NB4 (cell line): ENCODE results near the gene ATP11C.

ENCODE experiments used
- DNase-seq: peaks from one replicate; pipeline ENCODE4 v3.0.0; 2010; ENCODE audit warnings: low read depth
- H3K4me3 ChIP-seq: one replicate; pipeline ENCODE4 v1.5.1; 2011; ENCODE audit warnings: mild to moderate bottlenecking, low read depth, low read length, moderate library complexity
- MAX ChIP-seq: IDR thresholded peaks from 2 replicates; pipeline ENCODE4 v1.6.1; 2011; ENCODE audit warnings: low read depth, low read length
- MYC ChIP-seq: IDR thresholded peaks from 2 replicates; pipeline ENCODE4 v1.6.1; 2011; ENCODE audit warnings: low read depth, low read length
- POLR2A ChIP-seq: IDR thresholded peaks from 2 replicates; pipeline ENCODE4 v1.6.1; 2011; ENCODE audit warnings: mild to moderate bottlenecking; ENCODE audit not compliant: insufficient read length; ENCODE audit errors: extremely low read depth
- TF ChIP-seq, protein P1 (sequence below): IDR thresholded peaks from one replicate; pipeline ENCODE4 v1.5.1; 2012; ENCODE audit warnings: low read depth, low read length

The ATP11C gene

DNA sequence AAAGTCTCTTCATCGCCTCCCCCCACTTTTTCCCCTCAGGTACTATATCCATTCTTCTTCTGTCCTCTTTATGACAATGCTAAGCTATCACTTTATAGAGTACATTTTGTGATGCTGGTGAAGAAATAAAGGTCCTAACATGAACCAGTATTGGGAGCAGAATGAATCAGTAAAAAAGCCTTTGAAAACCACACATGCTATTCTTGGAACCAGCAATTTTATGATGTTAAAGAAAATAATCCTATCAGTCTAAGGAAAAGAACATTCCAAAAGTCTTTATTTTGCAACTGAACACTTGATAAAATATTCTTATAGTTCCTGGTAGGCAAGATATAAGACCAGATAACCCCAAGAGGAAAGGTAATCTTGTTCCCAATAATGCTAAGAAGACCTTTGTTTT lies 117.1 kb downstream of the ATP11C start:
- H3K4me3 ChIP-seq: no peak overlapping the region
- no peak for DNase-seq
- TF ChIP-seq MAX (no peak), POLR2A (no peak), MYC (no peak)
- TF ChIP-seq, protein P1, sequence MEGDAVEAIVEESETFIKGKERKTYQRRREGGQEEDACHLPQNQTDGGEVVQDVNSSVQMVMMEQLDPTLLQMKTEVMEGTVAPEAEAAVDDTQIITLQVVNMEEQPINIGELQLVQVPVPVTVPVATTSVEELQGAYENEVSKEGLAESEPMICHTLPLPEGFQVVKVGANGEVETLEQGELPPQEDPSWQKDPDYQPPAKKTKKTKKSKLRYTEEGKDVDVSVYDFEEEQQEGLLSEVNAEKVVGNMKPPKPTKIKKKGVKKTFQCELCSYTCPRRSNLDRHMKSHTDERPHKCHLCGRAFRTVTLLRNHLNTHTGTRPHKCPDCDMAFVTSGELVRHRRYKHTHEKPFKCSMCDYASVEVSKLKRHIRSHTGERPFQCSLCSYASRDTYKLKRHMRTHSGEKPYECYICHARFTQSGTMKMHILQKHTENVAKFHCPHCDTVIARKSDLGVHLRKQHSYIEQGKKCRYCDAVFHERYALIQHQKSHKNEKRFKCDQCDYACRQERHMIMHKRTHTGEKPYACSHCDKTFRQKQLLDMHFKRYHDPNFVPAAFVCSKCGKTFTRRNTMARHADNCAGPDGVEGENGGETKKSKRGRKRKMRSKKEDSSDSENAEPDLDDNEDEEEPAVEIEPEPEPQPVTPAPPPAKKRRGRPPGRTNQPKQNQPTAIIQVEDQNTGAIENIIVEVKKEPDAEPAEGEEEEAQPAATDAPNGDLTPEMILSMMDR: no peak

DNA sequence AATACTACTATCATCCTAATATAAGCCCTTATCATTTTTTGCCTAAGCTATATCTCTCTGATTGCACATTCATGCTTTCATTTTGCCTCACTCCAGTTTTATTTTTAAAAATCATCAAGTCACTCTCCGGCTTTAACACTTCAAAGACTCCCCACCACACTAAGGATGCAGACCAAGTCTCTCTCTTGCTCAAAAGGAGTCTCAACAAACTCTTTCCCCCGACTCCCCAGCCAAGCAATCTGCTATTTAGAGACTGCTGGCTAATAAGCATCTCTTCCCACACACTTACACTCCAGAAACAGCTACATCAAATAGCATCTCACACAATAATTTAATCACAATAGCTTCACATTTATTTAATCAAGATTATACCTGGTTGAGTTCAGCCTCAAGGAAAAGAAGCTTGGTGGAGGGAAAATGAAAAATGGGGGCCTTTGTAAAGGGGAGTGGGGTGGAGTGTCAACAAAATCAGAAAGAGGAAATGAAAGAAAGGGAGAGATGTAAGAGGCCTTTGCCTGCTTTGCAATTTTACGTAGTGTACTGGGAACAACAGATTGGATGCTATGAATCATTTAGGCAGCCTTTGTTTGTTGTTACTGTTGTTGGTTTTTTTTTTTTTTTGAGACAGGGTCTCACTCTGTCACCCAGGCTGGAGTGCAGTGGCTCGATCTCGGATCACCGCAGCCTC lies 120.8 kb downstream of the ATP11C start:
- TF ChIP-seq, protein P1: no peak
- TF ChIP-seq MAX: no peak
- no peak for TF ChIP-seq POLR2A
- TF ChIP-seq MYC: no peak
- DNase-seq: no peak
- no peak overlapping the region for H3K4me3 ChIP-seq

DNA sequence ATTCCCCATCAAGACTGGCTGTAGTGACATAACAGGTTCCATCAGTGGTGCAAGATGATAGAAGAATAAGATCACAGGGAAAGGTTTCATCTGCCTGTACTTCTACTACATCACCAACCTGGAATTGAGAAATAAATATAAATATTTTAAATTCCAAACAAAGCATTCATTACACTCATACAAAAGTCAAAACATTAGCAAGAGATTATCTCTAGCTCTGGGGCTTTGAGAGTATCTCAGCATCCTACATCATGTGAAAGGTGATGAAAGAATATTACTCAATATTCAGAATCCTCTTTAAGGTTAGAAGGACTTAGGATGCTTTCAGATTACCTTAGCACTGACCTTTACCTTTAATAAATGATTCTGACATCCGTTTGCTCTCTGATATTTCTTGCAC lies 128.4 kb downstream of the ATP11C start:
- TF ChIP-seq MAX (no peak), MYC (no peak), POLR2A (no peak)
- TF ChIP-seq, protein P1: no peak

GRCh38 chrX:139803224-139803623 lies 129.6 kb downstream of the ATP11C start:
- TF ChIP-seq MAX: no peak
- TF ChIP-seq, protein P1: no peak
- TF ChIP-seq POLR2A: no peak
- no peak for TF ChIP-seq MYC
- no peak for DNase-seq
- no peak overlapping the region for H3K4me3 ChIP-seq

More for the DNA sequence above, 128.4 kb downstream of the ATP11C start:
- no peak for DNase-seq
- H3K4me3 ChIP-seq: no peak overlapping the region

- no peak for DNase-seq
- no peak for TF ChIP-seq POLR2A
- TF ChIP-seq, protein P1: no peak
- TF ChIP-seq MAX: no peak
- TF ChIP-seq MYC: no peak
- H3K4me3 ChIP-seq: no peak overlapping the region
These were observed 130.8 kb downstream of the ATP11C start for GRCh38 chrX:139802048-139802447.
